Mucosa of descending colon (tissue), 3 donors: Measurements from ENCODE around the gene EVI5. TPM values are rescaled to one million over a fixed set of nuclear protein-coding genes. Genes with fewer than 3 reads are reported as not detected.
A peak's percentile ranks its signal among the peaks of the same experiment; 100 is the strongest.

ENCODE experiments used
- ATAC-seq: fragments of 200-7000 bp; cut with Tn5 transposase; one replicate; pipeline ENCODE4 v1.9.1; 2020; ENCODE audit warnings: mild to moderate bottlenecking, moderate library complexity
- DNase-seq, 3 donors: peaks; one replicate each; pipeline ENCODE4 v3.0.0-alpha.2; 2020
- H3K36me3 ChIP-seq: fragments of 200-600 bp; one replicate; pipeline ENCODE4 v1.8.0; 2021; ENCODE audit warnings: low read depth, mild to moderate bottlenecking
- H3K4me1 ChIP-seq: fragments of 200-600 bp; one replicate; pipeline ENCODE4 v1.8.0; 2021; ENCODE audit warnings: low read depth, mild to moderate bottlenecking
- H3K4me3 ChIP-seq: fragments of 200-600 bp; one replicate; pipeline ENCODE4 v1.8.0; 2021; ENCODE audit warnings: mild to moderate bottlenecking
- H3K9me3 ChIP-seq: fragments of 200-600 bp; one replicate; pipeline ENCODE4 v1.8.0; 2021; ENCODE audit warnings: mild to moderate bottlenecking
- CTCF ChIP-seq: fragments of 200-600 bp; IDR thresholded peaks from one replicate; pipeline ENCODE4 v1.8.0; 2022; ENCODE audit warnings: antibody characterized with exemption, mild to moderate bottlenecking
- intact Hi-C, 2 donors: fragments of 100-400 bp; cut with DNase I in 1 of 2; cut with micrococcal nuclease in 1 of 2; formaldehyde crosslinking; loops; one replicate each; pipeline versions ENCODE4 v1.11.0 to v1.11.1; 2022; cut with DNase I, micrococcal nuclease
- total RNA-seq, 3 donors: library from RNA; stranded (reverse); fragmentation: NEBNext Ultra II Directional in 2 of 3; extraction: Animal tissue kit (Norgen Biotek cat#: 25700) in 2 of 3; gene quantifications; one replicate each; pipeline versions ENCODE4 v1.2.1 to v1.2.4, GENCODE V29; 2021 to 2023
- donor health status: DM: no; HTN: no; CAD: no; lungs with moderate emphysema.
- donor health status: DM: no; HTN: no; CAD: no.
- donor health status: DM: no; HTN: yes; CAD: no.

EVI5 gene
- total RNA-seq, 3 donors from 2014 or later: 32.3 to 52.4 (median 33.5) TPM

GRCh38 chr1:92711473-92712165 is 73.3 kb downstream of the EVI5 start:
- TF ChIP-seq CTCF: no peak
- no peaks in the 10 kb centered on the region for H3K9me3 ChIP-seq
- DNase-seq (no peak), ATAC-seq (no peak)
- H3K4me1 ChIP-seq: no peaks in the 10 kb centered on the region
- intact Hi-C loops: no loop called here
- H3K36me3 ChIP-seq: no peaks in the 10 kb centered on the region
- H3K4me3 ChIP-seq: no peak overlapping the region

- peak in 1 of 3 donors; percentile 12 for DNase-seq
- no peak for ATAC-seq
- no peak overlapping the region for H3K4me3 ChIP-seq
Measured at GRCh38 chr1:92709738-92710137, 75.2 kb downstream of the EVI5 start.

GRCh38 chr1:92708368-92708950 is 76.4 kb downstream of the EVI5 start:
- no peak for TF ChIP-seq CTCF
- no peak for ATAC-seq

More at GRCh38 chr1:92709738-92710137, 75.2 kb downstream of the EVI5 start:
- H3K4me1 ChIP-seq: no peaks in the 10 kb centered on the region
- H3K36me3 ChIP-seq: no peaks in the 10 kb centered on the region
- no peak for TF ChIP-seq CTCF
- intact Hi-C loops: no loop called here
- no peaks in the 10 kb centered on the region for H3K9me3 ChIP-seq

GRCh38 chr1:92707709-92708108 is 77.2 kb downstream of the EVI5 start:
- no peak for ATAC-seq
- no peak for TF ChIP-seq CTCF
- no peak for DNase-seq
- H3K9me3 ChIP-seq: no peaks in the 10 kb centered on the region
- no peaks in the 10 kb centered on the region for H3K4me1 ChIP-seq
- H3K36me3 ChIP-seq: no peaks in the 10 kb centered on the region
- H3K4me3 ChIP-seq: no peak overlapping the region
- intact Hi-C loops: no loop called here

More at GRCh38 chr1:92708368-92708950, 76.4 kb downstream of the EVI5 start:
- H3K4me1 ChIP-seq: no peaks in the 10 kb centered on the region
- intact Hi-C loops: no loop called here
- no peak overlapping the region for H3K4me3 ChIP-seq
- H3K9me3 ChIP-seq: no peaks in the 10 kb centered on the region
- no peaks in the 10 kb centered on the region for H3K36me3 ChIP-seq
- DNase-seq: no peak

GRCh38 chr1:92707292-92707691 is 77.6 kb downstream of the EVI5 start:
- no peak overlapping the region for H3K4me3 ChIP-seq
- no peaks in the 10 kb centered on the region for H3K9me3 ChIP-seq
- no peak for DNase-seq
- intact Hi-C loops: no loop called here
- no peaks in the 10 kb centered on the region for H3K36me3 ChIP-seq
- TF ChIP-seq CTCF: no peak
- no peak for ATAC-seq
- no peaks in the 10 kb centered on the region for H3K4me1 ChIP-seq
